ENCODE results near the gene KRTAP5-4.
A peak's percentile ranks its signal among the peaks of the same experiment; 100 is the strongest.
"Not testable (repeated sequence)": the region's sequence is repeated elsewhere in the genome, so short reads cannot be mapped to it uniquely, and the experiment has no call there.

The KRTAP5-4 gene

GRCh38 chr11:1652771-1653540, 31.0 kb upstream of the KRTAP5-4 start:
- DNase-seq, result peak; percentile 80

GRCh38 chr11:1652442-1652770, 30.5 kb upstream of the KRTAP5-4 start:
- DNase-seq, result no peak

GRCh38 chr11:1652026-1652425, 30.1 kb upstream of the KRTAP5-4 start:
- no peak for DNase-seq

GRCh38 chr11:1651411-1651980, 29.6 kb upstream of the KRTAP5-4 start:
- DNase-seq, result no peak

- DNase-seq, result no peak
These were observed 29.0 kb upstream of the KRTAP5-4 start for GRCh38 chr11:1650918-1651262.

- no peak for DNase-seq
These were observed 28.3 kb upstream of the KRTAP5-4 start for GRCh38 chr11:1650034-1650917.

- no peak for DNase-seq
These were observed 26.9 kb upstream of the KRTAP5-4 start for GRCh38 chr11:1648653-1649420.

GRCh38 chr11:1647901-1648652, 26.1 kb upstream of the KRTAP5-4 start:
- no peak for DNase-seq

GRCh38 chr11:1646540-1646939, 24.6 kb upstream of the KRTAP5-4 start:
- DNase-seq, result not testable (repeated sequence)

- DNase-seq, result no peak
These were observed 23.5 kb upstream of the KRTAP5-4 start for GRCh38 chr11:1645357-1645821.

GRCh38 chr11:1644601-1645356, 22.8 kb upstream of the KRTAP5-4 start:
- DNase-seq, result no peak

GRCh38 chr11:1643146-1643690, 21.3 kb upstream of the KRTAP5-4 start:
- DNase-seq, result no peak

GRCh38 chr11:1642288-1643145, 20.6 kb upstream of the KRTAP5-4 start:
- DNase-seq, result no peak

- DNase-seq, result no peak
These were observed 19.2 kb upstream of the KRTAP5-4 start for GRCh38 chr11:1641096-1641495.

GRCh38 chr11:1640076-1640946, 18.4 kb upstream of the KRTAP5-4 start:
- DNase-seq, result peak; percentile 31

GRCh38 chr11:1639666-1640065, 17.7 kb upstream of the KRTAP5-4 start:
- no peak for DNase-seq

- no peak for DNase-seq
These were observed 17.2 kb upstream of the KRTAP5-4 start for GRCh38 chr11:1639102-1639620.

GRCh38 chr11:1638344-1638743, 16.4 kb upstream of the KRTAP5-4 start:
- no peak for DNase-seq

- no peak for DNase-seq
These were observed 15.7 kb upstream of the KRTAP5-4 start for GRCh38 chr11:1637628-1638027.

All from activated CD4-positive, alpha-beta T cell treated with anti-CD3 and anti-CD28 coated beads, Interleukin-2, amount 50 U/mL, for 1 hour (primary cell).